ENCODE measurements around the gene ARGLU1.

The ARGLU1 gene

DNA sequence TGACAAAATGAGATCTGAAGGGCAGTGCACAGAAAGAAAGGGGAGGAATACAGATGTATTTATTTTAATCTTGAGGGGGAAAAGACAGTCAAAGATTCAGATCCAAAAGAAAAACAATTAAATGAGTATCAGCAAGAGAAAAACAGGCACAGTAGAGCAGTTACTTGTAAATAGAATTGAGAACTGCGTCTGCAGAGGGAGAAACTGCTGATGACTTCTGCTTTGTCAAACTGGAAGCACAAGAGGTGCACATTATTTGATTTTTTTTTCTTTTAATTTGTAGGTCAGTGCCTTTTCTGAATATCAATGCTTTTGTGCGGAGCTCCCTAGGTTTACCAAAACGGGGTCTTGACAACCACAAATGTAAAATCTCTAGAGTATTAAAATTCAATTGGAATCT is 69.8 kb downstream of the ARGLU1 start:
- no peak for DNase-seq

DNA sequence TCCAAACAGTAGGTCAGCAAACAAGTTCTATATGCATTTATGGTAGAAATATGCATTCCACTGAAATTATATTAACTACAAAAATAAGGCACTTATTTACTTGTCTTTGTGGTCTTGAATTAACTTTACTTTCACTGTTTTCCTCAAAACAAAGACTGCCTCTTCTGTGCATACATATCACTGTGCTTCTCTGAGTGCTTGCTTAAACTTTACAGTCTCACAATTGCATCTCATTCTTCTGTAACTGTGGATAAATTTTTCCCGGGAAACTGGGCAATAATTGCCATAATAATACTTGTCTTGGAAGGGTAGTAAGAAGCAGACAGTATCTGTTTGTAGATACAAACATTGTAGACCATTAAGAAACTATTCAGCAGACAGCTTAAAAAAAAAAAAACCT is 70.9 kb downstream of the ARGLU1 start:
- DNase-seq = no peak

DNA sequence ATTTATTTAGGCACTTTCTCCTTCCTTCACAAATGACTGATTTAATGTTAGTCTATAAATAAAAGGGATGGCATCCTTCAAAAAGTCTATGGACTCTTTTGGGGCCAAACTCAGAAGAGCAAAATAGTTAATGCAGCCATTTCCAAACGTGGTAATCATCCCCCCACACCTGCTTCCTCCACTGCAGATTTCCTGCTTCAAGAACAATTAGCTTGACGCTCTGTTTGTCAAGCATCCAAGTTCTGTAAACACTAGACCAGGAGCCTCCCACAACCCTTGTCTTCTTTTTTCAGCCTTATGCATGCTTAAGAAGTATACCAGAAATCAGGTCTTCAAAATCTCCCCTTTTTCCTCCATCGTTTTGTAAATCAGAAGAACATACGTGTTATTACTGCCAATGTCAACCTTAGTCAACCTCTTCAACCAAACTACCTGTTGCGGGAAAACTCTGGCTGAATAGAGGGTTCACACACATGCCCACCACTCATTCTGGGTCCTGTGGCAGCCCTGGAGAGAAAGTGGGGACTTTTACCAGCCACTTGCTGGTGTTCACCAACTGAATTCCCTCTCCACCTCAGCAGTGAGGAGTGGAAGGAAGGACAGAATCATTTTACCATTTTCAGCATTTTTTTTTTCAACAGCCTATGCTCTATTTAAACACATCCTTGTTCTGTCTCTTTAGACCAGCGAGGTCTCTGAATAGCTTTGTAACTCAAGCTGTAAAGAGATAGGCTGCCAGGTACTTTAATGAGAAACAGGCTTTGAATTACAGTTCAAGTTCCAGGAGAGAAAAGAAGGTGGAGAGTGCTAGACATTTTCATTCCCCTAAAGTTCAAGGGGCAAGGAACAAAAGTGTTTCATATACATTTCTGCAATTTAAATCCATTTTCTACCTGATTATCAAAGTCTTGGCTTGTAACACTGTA is 71.6 kb downstream of the ARGLU1 start:
- no peak for DNase-seq

DNA sequence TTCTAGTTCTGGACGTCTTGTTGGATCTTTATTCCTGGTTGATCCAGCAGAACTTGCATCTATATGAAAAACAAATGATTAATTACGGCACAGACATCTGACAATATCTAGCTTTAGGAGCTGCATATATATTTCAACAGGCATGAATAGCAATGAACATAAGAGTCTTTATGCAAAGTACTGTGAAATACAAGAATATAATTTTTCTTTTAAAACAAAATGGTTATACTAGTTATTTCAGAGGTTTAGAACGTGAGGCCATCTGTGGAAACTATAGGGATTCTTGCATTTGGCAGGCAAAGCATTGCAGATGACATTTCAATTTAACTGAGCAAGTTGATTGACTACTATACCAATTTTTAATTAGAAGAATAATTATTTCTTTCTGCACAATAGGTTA is 73.0 kb downstream of the ARGLU1 start:
- no peak for DNase-seq

DNA sequence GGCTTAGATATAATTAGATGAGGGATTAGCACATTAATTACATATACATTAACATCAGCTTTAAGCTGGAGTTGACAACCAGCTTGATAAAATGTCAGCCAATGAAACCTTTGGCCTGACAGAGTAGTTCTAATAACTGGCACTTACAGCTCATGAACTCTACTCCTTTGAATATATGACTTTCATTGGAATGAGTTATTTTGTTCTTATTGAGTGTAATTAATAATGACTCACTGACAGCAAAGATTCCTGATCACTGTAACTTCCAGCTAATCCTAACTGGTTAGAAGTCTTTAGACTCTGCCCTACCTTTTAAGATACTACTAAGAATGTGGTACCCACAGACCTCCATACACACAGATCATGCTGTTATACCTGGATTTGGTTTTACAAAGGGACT is 73.4 kb downstream of the ARGLU1 start:
- DNase-seq = no peak

DNA sequence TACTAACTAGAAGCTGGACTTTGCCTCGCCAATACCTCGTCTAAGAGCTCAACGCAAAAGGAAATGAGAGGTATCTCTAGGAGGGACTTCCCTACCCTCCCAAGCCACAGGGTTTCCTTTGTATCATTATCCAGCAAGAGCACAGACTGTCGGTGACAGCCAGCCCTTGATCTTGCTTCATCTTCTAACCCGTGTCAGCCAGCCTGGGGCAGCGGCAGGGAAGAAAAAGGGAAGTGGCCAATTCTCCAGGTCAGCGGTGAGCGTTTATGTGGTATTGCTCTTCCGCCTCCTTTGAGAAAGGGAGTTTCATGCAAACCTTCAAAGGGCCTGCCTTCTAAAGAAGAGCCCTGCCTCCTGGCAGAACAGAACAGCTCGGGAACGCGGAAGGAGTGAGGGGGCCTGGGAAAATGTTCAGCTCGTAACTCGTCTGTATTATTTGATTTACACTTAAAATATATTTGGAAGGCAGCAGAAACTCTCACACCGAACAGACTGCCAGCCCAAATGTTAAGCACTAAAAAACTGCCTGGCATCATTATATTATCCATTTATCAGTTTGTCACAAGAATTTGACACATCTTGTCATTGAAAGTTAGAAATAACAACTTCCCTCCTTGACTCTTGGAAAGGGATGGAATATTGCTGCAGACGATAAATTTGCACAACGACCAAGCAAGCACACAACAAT is 74.3 kb downstream of the ARGLU1 start:
- DNase-seq = no peak

DNA sequence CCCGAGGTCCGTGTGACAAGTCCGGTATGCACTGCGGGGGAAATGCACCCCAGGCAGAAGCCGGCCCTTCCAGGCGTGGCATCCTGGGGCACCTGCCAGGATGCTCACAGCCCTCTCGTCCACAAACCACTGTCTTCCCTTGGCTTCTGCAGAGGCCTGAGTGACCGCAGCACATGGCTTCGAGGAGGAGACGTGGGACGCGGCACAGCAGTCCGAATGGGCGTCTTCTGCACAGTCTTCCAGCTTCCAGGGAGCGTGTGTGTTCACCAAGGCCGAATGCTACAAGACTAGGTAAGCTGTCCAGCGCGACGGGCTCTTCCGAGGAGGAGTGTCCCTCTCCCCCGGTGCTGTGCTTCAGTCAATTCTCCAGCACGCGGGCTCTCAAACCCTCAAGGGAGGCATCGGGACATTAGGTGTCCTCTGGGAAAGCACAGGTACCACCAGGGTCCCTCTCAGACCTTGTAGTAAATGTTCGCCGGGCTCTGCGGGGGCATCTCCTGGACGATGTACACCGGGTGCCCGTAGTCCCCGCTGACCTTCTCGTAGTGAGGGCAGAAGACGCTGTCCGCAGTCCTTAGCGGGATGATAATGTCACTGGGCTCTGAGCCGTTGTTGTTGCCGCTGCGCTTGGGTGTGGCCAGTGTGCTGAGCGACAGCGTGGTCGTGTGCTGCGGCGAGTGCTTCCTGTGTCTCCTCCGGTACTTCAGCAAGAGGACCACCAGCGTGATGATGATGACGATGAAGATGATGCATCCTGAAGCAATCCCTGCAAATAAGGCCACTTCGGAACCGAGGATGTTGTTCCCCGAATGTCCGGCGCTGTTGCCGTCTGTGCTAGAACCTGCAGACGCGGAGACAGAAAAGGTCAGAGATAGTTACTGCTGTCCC is 75.1 kb downstream of the ARGLU1 start:
- DNase-seq = no peak

DNA sequence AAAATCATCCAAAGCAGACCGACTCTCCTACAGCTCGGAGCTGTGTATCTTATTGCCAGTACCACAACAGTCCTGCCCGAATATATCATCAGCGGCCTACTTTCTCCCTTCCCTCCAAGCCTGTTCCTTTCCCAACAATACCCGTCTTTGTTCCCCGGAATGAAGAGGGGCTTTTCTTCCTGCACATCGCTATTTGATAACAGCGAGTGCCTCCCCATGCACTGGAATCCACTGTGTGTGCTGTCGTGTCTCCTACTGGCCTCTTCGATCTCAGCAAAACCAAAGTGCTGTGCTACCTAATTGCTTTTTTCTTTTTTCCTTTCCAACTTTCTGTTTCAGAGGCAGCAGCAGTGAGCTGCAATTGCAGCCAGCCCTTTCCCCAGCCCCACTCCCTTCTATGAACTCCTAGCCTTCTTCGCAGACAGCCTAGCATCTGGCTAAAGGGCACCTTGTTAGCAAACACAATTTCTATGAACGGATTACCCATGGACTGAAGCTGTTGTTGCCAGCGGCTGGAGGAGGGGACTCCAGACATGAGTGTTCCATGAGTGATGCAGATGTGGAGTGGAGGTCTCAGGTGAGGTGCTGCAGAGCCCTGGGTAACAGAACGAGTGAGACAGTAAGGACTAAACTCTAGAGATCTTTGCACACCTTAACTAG is 75.9 kb downstream of the ARGLU1 start:
- no peak for DNase-seq

Data from stimulated activated CD4-positive, alpha-beta T cell treated with anti-CD3 and anti-CD28 coated beads, Interleukin-2, amount 100 ng/mL, for 24 hours (primary cell).